ENCODE data around the gene ANO9.

The ANO9 gene

GRCh38 chr11:380095-380480, 61.7 kb downstream of the ANO9 start:
- no peak overlapping the region for H3K27ac ChIP-seq
- TF ChIP-seq ZFX (IDR thresholded peaks at IDR 0.05) (no peak), CTCF (conservative IDR thresholded peaks at IDR 0.05) (no peak)

GRCh38 chr11:379205-380094, 62.4 kb downstream of the ANO9 start:
- TF ChIP-seq CTCF (conservative IDR thresholded peaks at IDR 0.05) (no peak), ZFX (IDR thresholded peaks at IDR 0.05) (no peak)
- H3K27ac ChIP-seq: no peak overlapping the region

- no peak for TF ChIP-seq CTCF (conservative IDR thresholded peaks at IDR 0.05)
- TF ChIP-seq ZFX (IDR thresholded peaks at IDR 0.05): no peak
- H3K27ac ChIP-seq: no peak overlapping the region
Observed at GRCh38 chr11:377883-378500, 63.8 kb downstream of the ANO9 start.

- TF ChIP-seq CTCF (conservative IDR thresholded peaks at IDR 0.05) (no peak), ZFX (IDR thresholded peaks at IDR 0.05) (no peak)
- H3K27ac ChIP-seq: no peak overlapping the region
Observed at GRCh38 chr11:377174-377865, 64.5 kb downstream of the ANO9 start.

- TF ChIP-seq ZFX (IDR thresholded peaks at IDR 0.05): no peak
- no peak for TF ChIP-seq CTCF (conservative IDR thresholded peaks at IDR 0.05)
- no peak overlapping the region for H3K27ac ChIP-seq
Observed at GRCh38 chr11:376531-377173, 65.2 kb downstream of the ANO9 start.

GRCh38 chr11:375065-376025, 66.5 kb downstream of the ANO9 start:
- H3K27ac ChIP-seq: no peak overlapping the region
- TF ChIP-seq CTCF (conservative IDR thresholded peaks at IDR 0.05): no peak
- no peak for TF ChIP-seq ZFX (IDR thresholded peaks at IDR 0.05)
